CD4-positive, CD25-positive, alpha-beta regulatory T cell (primary cell): ENCODE data around the gene IL18BP. TPM values are rescaled to one million over a fixed set of nuclear protein-coding genes. Genes with fewer than 3 reads are reported as not detected.

Experiments used
- ATAC-seq, 2 donors: fragments of 150-1000 bp; cut with Tn5 transposase; one replicate each; pipeline ENCODE4 v1.10.0; 2021; ENCODE audit warnings: low read depth in 2 of 2, moderate number of reproducible peaks in 2 of 2, moderate library complexity in 1 of 2
- DNase-seq, 3 donors: peaks; one replicate each; pipeline versions ENCODE4 v3.0.0 to v3.0.0-alpha.2; 2012 to 2022; ENCODE audit warnings: mixed read lengths in 1 of 3
- H3K27ac ChIP-seq: one replicate; pipeline ENCODE4 v1.7.0; 2013; ENCODE audit warnings: mild to moderate bottlenecking, low read length; ENCODE audit not compliant: insufficient read depth, poor library complexity, severe bottlenecking
- H3K27me3 ChIP-seq: one replicate; pipeline ENCODE4 v1.7.0; 2013; ENCODE audit warnings: low read length; ENCODE audit not compliant: control insufficient read depth, insufficient read depth
- H3K36me3 ChIP-seq: one replicate; pipeline ENCODE4 v1.7.0; 2013; ENCODE audit warnings: mild to moderate bottlenecking, low read length, moderate library complexity; ENCODE audit not compliant: control insufficient read depth, insufficient read depth
- H3K4me1 ChIP-seq: 2 replicates; pipeline ENCODE4 v1.7.0; 2013; ENCODE audit warnings: mild to moderate bottlenecking, low read length; ENCODE audit not compliant: insufficient read depth, control insufficient read depth, poor library complexity, severe bottlenecking
- H3K4me3 ChIP-seq: one replicate; pipeline ENCODE4 v1.7.0; 2013; ENCODE audit warnings: low read depth, mild to moderate bottlenecking, low read length, moderate library complexity
- H3K9me3 ChIP-seq, 2 experiments: 1 replicate in 1 of 2; 2 replicates in 1 of 2; pipeline ENCODE4 v1.7.0; 2013; ENCODE audit warnings: low read length in 2 of 2, mild to moderate bottlenecking in 1 of 2, moderate library complexity in 1 of 2; ENCODE audit not compliant: control insufficient read depth in 2 of 2
- H3K27ac Mint-ChIP-seq, 3 donors: one replicate each; pipeline ENCODE4 v1.8.0; 2020 to 2022; ENCODE audit warnings: mild to moderate bottlenecking in 3 of 3, mixed read lengths in 3 of 3, moderate library complexity in 2 of 3
- H3K27me3 Mint-ChIP-seq: one replicate; pipeline ENCODE4 v1.8.0; 2022; ENCODE audit warnings: mild to moderate bottlenecking, mixed read lengths
- H3K36me3 Mint-ChIP-seq: one replicate; pipeline ENCODE4 v1.8.0; 2020; ENCODE audit warnings: mixed read lengths
- H3K4me1 Mint-ChIP-seq, 4 donors: one replicate each; pipeline ENCODE4 v1.8.0; 2020 to 2022; ENCODE audit warnings: mixed read lengths in 4 of 4, mild to moderate bottlenecking in 1 of 4
- H3K4me3 Mint-ChIP-seq, 4 donors: one replicate each; pipeline ENCODE4 v1.8.0; 2020 to 2022; ENCODE audit warnings: mild to moderate bottlenecking in 4 of 4, mixed read lengths in 4 of 4, moderate library complexity in 3 of 4
- H3K9me3 Mint-ChIP-seq, 7 donors: one replicate each; pipeline ENCODE4 v1.8.0; 2020 to 2022; ENCODE audit warnings: mixed read lengths in 7 of 7, mild to moderate bottlenecking in 3 of 7, moderate library complexity in 2 of 7
- polyA plus RNA-seq, 4 donors: library from polyadenylated mRNA; unstranded; fragments of 300-500 nt; fragmentation: Illumina TruSeq; gene quantifications; one replicate each; pipeline ENCODE4 v1.2.3, GENCODE V29; 2021
- total RNA-seq: library from RNA; stranded (reverse); gene quantifications from one replicate; pipeline ENCODE4 v1.2.3, GENCODE V29; 2022

Gene IL18BP
- total and polyA plus RNA-seq, 5 donors from 2014 or later = 10.4 to 22.8 (median 13.0) TPM

- H3K9me3 Mint-ChIP-seq = peaks cover 0 to 2% (median 0%) of the 10 kb centered on the region in 7 donors
- ATAC-seq = no peak
Measured at GRCh38 chr11:72007587-72007986, 8.9 kb downstream of the IL18BP start.

GRCh38 chr11:72008728-72009127, 10.0 kb downstream of the IL18BP start:
- H3K36me3 ChIP-seq = peaks cover 99% of the 10 kb centered on the region
- H3K27me3 Mint-ChIP-seq = no peaks in the 10 kb centered on the region
- no peaks in the 10 kb centered on the region for H3K9me3 ChIP-seq
- no peaks in the 10 kb centered on the region for H3K27me3 ChIP-seq
- peaks cover 0 to 2% (median 0%) of the 10 kb centered on the region in 7 donors for H3K9me3 Mint-ChIP-seq
- H3K27ac Mint-ChIP-seq = peak overlapping the region in 1 of 3 donors; percentile 69
- no peak for ATAC-seq
- DNase-seq = no peak
- no peak overlapping the region for H3K27ac ChIP-seq
- H3K36me3 Mint-ChIP-seq = peaks cover 49% of the 10 kb centered on the region
- no peaks in the 10 kb centered on the region for H3K4me1 ChIP-seq
- no peak overlapping the region for H3K4me3 ChIP-seq
- no peak overlapping the region for H3K4me3 Mint-ChIP-seq
- peaks cover 0 to 11% (median 6%) of the 10 kb centered on the region in 4 donors for H3K4me1 Mint-ChIP-seq

More at GRCh38 chr11:72007587-72007986, 8.9 kb downstream of the IL18BP start:
- H3K4me3 Mint-ChIP-seq = peak overlapping the region in 1 of 4 donors; percentile 47
- no peak for DNase-seq
- peaks cover 0 to 11% (median 6%) of the 10 kb centered on the region in 4 donors for H3K4me1 Mint-ChIP-seq
- no peaks in the 10 kb centered on the region for H3K27me3 ChIP-seq
- H3K4me3 ChIP-seq = no peak overlapping the region
- no peaks in the 10 kb centered on the region for H3K9me3 ChIP-seq
- H3K36me3 Mint-ChIP-seq = peaks cover 46% of the 10 kb centered on the region
- no peaks in the 10 kb centered on the region for H3K27me3 Mint-ChIP-seq
- peaks cover 98% of the 10 kb centered on the region for H3K36me3 ChIP-seq
- no peak overlapping the region for H3K27ac ChIP-seq
- no peak overlapping the region for H3K27ac Mint-ChIP-seq
- H3K4me1 ChIP-seq = no peaks in the 10 kb centered on the region

- H3K27me3 Mint-ChIP-seq = no peaks in the 10 kb centered on the region
- H3K27ac Mint-ChIP-seq = no peak overlapping the region
- DNase-seq (no peak), ATAC-seq (no peak)
- H3K4me3 Mint-ChIP-seq = no peak overlapping the region
- H3K9me3 ChIP-seq = no peaks in the 10 kb centered on the region
- H3K36me3 Mint-ChIP-seq = peaks cover 48% of the 10 kb centered on the region
- H3K9me3 Mint-ChIP-seq = peaks cover 0 to 2% (median 0%) of the 10 kb centered on the region in 7 donors
- H3K27ac ChIP-seq = no peak overlapping the region
- H3K4me1 Mint-ChIP-seq = peaks cover 0 to 11% (median 6%) of the 10 kb centered on the region in 4 donors
- no peaks in the 10 kb centered on the region for H3K27me3 ChIP-seq
- no peaks in the 10 kb centered on the region for H3K4me1 ChIP-seq
- H3K36me3 ChIP-seq = peaks cover 99% of the 10 kb centered on the region
- no peak overlapping the region for H3K4me3 ChIP-seq
Measured at GRCh38 chr11:72009156-72009555, 10.4 kb downstream of the IL18BP start.

- Histone ChIP-seq H3K9me3 (no peaks in the 10 kb centered on the region), H3K4me1 (no peaks in the 10 kb centered on the region), H3K4me3 (no peak overlapping the region), H3K27ac (peak overlapping the region; percentile 5), H3K36me3 (peaks cover 98% of the 10 kb centered on the region), H3K27me3 (no peaks in the 10 kb centered on the region)
- Mint-ChIP-seq H3K4me1 (peaks cover 0 to 15% (median 8%) of the 10 kb centered on the region in 4 donors), H3K4me3 (no peak overlapping the region), H3K9me3 (peaks cover 0 to 2% (median 0%) of the 10 kb centered on the region in 7 donors), H3K27ac (peak overlapping the region; percentile 52 to 80 (median 55)), H3K27me3 (no peaks in the 10 kb centered on the region), H3K36me3 (peaks cover 55% of the 10 kb centered on the region)
- DNase-seq (no peak), ATAC-seq (no peak)
Measured at GRCh38 chr11:72010529-72011233, 12.0 kb downstream of the IL18BP start.

- Mint-ChIP-seq H3K4me3 (no peak overlapping the region), H3K9me3 (peaks cover 0 to 2% (median 0%) of the 10 kb centered on the region in 7 donors), H3K27ac (peak overlapping the region in 2 of 3 donors; percentile 20 to 80), H3K4me1 (peaks cover 0 to 15% (median 8%) of the 10 kb centered on the region in 4 donors), H3K36me3 (peaks cover 55% of the 10 kb centered on the region), H3K27me3 (no peaks in the 10 kb centered on the region)
- no peaks in the 10 kb centered on the region for H3K27me3 ChIP-seq
- H3K27ac ChIP-seq = no peak overlapping the region
- DNase-seq (no peak), ATAC-seq (no peak)
- H3K9me3 ChIP-seq = no peaks in the 10 kb centered on the region
- no peak overlapping the region for H3K4me3 ChIP-seq
- no peaks in the 10 kb centered on the region for H3K4me1 ChIP-seq
- peaks cover 98% of the 10 kb centered on the region for H3K36me3 ChIP-seq
Measured at GRCh38 chr11:72012091-72012630, 13.5 kb downstream of the IL18BP start.

- ATAC-seq (no peak), DNase-seq (no peak)
- Mint-ChIP-seq H3K4me1 (peaks cover 0 to 19% (median 8%) of the 10 kb centered on the region in 4 donors), H3K36me3 (peaks cover 54% of the 10 kb centered on the region), H3K9me3 (no peaks in the 10 kb centered on the region), H3K4me3 (no peak overlapping the region), H3K27ac (no peak overlapping the region), H3K27me3 (no peaks in the 10 kb centered on the region)
- Histone ChIP-seq H3K9me3 (no peaks in the 10 kb centered on the region), H3K4me1 (no peaks in the 10 kb centered on the region), H3K4me3 (no peak overlapping the region), H3K27ac (no peak overlapping the region), H3K27me3 (no peaks in the 10 kb centered on the region), H3K36me3 (peaks cover 98% of the 10 kb centered on the region)
Measured at GRCh38 chr11:72012897-72013721, 14.4 kb downstream of the IL18BP start.

- H3K27ac Mint-ChIP-seq = no peak overlapping the region
- no peaks in the 10 kb centered on the region for H3K9me3 Mint-ChIP-seq
- no peaks in the 10 kb centered on the region for H3K27me3 Mint-ChIP-seq
- H3K4me3 Mint-ChIP-seq = no peak overlapping the region
- Histone ChIP-seq H3K27me3 (no peaks in the 10 kb centered on the region), H3K27ac (no peak overlapping the region), H3K9me3 (no peaks in the 10 kb centered on the region), H3K4me3 (no peak overlapping the region), H3K4me1 (no peaks in the 10 kb centered on the region), H3K36me3 (peaks cover 99% of the 10 kb centered on the region)
- H3K36me3 Mint-ChIP-seq = peaks cover 58% of the 10 kb centered on the region
- DNase-seq = no peak
- H3K4me1 Mint-ChIP-seq = peaks cover 0 to 19% (median 4%) of the 10 kb centered on the region in 4 donors
- ATAC-seq = no peak
Measured at GRCh38 chr11:72013765-72014711, 15.3 kb downstream of the IL18BP start.
